ENCODE results near the gene PRKCQ. TPM values are rescaled to one million over a fixed set of nuclear protein-coding genes. Genes with fewer than 3 reads are reported as not detected.
"Not testable (repeated sequence)": the region's sequence is repeated elsewhere in the genome, so short reads cannot be mapped to it uniquely, and the experiment has no call there.

PRKCQ gene
- total RNA-seq, 1 experiment from 2014 or later = not detected

- no peak for DNase-seq (ENCODE audit: low read depth)
Observed at GRCh38 chr10:6386960-6387359, 193.1 kb downstream of the PRKCQ start.

- no peak for DNase-seq (ENCODE audit: low read depth)
Observed at GRCh38 chr10:6386346-6386745, 193.7 kb downstream of the PRKCQ start.

GRCh38 chr10:6385665-6386064, 194.4 kb downstream of the PRKCQ start:
- peak; percentile 90 for DNase-seq (ENCODE audit: low read depth)

- no peak for DNase-seq (ENCODE audit: low read depth)
Observed at GRCh38 chr10:6384847-6385246, 195.2 kb downstream of the PRKCQ start.

GRCh38 chr10:6384031-6384430, 196.0 kb downstream of the PRKCQ start:
- DNase-seq (ENCODE audit: low read depth) = no peak

- DNase-seq (ENCODE audit: low read depth) = peak; percentile 74
Observed at GRCh38 chr10:6383096-6383812, 196.8 kb downstream of the PRKCQ start.

GRCh38 chr10:6382081-6382480, 198.0 kb downstream of the PRKCQ start:
- DNase-seq (ENCODE audit: low read depth) = peak; percentile 94

- DNase-seq (ENCODE audit: low read depth) = not testable (repeated sequence)
Observed at GRCh38 chr10:6380478-6380877, 199.6 kb downstream of the PRKCQ start.

GRCh38 chr10:6379015-6379776, 200.9 kb downstream of the PRKCQ start:
- no peak for DNase-seq (ENCODE audit: low read depth)
